Measurements from ENCODE around the gene ZNF709. TPM values are rescaled to one million over a fixed set of nuclear protein-coding genes. Genes with fewer than 3 reads are reported as not detected.
"Not testable (repeated sequence)": the region's sequence is repeated elsewhere in the genome, so short reads cannot be mapped to it uniquely, and the experiment has no call there.

The ZNF709 gene
- total RNA-seq, 4 donors from 2014 or later, result 1.8 to 4.6 (median 2.4) TPM

DNA sequence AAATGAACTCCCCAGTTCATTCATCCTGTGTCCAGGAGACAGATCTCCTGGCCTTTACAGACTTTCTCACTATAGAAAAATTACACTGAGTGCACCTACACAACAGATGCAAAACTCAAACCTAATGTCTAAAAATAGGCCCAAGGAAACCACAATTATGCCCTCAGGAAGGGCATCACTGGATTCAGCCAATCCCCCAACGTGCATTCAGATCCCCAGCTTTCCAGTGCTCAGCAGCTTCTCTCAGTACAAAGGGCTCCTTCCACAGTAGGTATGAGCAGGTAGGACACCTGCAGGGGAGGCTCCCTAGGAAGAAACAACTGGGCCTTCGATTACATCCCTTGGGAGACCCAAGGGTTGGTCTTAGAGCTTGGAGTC, 2.1 kb downstream of the ZNF709 start:
- ATAC-seq (ENCODE audit: low FRiP score) (no peak), DNase-seq (ENCODE audit: low spot score) (no peak)
- TF ChIP-seq, protein P1, sequence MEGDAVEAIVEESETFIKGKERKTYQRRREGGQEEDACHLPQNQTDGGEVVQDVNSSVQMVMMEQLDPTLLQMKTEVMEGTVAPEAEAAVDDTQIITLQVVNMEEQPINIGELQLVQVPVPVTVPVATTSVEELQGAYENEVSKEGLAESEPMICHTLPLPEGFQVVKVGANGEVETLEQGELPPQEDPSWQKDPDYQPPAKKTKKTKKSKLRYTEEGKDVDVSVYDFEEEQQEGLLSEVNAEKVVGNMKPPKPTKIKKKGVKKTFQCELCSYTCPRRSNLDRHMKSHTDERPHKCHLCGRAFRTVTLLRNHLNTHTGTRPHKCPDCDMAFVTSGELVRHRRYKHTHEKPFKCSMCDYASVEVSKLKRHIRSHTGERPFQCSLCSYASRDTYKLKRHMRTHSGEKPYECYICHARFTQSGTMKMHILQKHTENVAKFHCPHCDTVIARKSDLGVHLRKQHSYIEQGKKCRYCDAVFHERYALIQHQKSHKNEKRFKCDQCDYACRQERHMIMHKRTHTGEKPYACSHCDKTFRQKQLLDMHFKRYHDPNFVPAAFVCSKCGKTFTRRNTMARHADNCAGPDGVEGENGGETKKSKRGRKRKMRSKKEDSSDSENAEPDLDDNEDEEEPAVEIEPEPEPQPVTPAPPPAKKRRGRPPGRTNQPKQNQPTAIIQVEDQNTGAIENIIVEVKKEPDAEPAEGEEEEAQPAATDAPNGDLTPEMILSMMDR (IDR thresholded peaks at IDR 0.05), result no peak

DNA sequence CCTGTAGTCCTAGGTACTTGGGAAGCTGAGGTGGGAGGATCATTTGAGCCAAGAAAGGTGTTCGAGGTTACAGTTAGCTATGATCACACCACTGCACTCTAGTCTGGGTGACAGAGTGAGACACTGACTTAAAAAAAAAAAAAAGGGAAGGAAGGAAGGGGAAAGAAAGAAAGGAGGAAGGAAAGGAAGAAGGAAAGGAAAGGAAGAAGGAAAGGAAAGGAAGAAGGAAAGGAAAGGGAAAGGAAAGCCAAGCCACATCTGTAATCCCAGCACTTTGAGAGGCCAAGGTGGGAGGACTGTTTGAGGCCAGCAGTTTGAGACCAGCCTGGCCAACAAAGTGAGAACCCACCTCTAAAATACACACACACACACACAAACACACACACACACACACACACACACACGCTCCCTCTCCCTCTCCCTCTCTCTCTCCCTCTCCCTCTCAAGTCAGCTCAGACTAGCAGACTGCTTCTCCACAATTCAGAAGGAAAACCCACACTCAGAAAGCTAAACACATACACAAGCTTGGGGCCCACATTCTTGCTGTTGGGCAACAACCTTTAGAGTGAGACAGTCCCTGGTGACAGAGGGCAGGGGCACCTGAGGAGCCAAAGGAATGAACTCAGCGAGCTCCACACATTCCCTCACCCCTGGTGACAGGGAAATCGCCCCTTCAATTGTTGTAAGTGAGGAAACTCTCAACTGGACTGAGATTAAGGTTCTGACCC, 2.7 kb downstream of the ZNF709 start:
- TF ChIP-seq, protein P1 (IDR thresholded peaks at IDR 0.05), result no peak
- no peak for DNase-seq (ENCODE audit: low spot score)
- no peak for ATAC-seq (ENCODE audit: low FRiP score)

DNA sequence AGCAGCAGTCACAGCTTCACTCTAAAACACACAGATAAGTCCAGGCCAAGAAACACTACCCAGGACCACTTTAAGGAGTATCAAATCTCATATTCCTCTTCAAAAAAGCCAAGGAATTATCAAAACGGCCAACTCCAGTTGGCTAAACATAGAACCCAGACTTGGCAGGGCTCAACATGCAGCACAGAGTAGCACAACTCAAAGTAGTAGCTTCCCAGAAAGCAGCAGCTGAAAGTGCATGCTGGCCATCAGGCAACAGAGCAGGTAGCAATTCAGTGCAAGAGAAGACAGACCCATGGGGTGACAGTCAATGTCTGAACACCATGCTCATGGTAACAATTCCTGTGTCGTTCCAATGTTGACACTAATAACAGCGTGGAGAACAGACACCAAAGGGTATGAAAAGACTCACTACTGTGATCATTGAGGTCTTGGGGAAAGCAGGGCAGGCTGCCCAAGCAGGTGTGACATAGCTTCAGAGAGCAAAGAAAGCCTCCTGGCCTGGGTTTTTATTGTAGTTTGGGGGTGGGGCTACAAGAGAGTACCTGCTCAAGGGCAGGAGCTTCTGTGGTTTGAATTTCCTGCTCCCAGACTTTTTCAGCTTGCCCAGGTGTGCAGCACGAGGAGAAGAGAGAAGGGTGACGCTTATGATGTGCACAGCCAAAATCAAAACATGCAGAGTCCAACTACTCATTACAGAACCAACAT, 6.2 kb downstream of the ZNF709 start:
- DNase-seq (ENCODE audit: low spot score) (no peak), ATAC-seq (ENCODE audit: low FRiP score) (no peak)
- TF ChIP-seq, protein P1 (IDR thresholded peaks at IDR 0.05), result no peak

DNA sequence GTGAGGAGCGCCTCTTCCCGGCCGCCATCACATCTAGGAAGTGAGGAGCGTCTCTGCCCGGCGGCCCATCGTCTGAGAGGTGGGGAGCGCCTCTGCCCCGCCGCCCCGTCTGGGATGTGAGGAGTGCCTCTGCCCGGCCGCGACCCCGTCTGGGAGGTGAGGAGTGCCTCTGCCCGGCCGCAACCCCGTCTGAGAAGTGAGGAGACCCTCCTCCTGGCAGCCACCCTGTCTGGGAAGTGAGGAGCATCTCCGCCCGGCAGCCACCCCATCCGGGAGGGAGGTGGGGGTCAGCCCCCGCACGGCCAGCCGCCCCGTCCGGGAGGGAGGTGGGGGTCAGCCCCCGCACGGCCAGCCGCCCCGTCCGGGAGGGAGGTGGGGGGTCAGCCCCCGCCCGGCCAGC, 17.0 kb downstream of the ZNF709 start:
- not testable (repeated sequence) for ATAC-seq (ENCODE audit: low FRiP score); DNase-seq (ENCODE audit: low spot score)

DNA sequence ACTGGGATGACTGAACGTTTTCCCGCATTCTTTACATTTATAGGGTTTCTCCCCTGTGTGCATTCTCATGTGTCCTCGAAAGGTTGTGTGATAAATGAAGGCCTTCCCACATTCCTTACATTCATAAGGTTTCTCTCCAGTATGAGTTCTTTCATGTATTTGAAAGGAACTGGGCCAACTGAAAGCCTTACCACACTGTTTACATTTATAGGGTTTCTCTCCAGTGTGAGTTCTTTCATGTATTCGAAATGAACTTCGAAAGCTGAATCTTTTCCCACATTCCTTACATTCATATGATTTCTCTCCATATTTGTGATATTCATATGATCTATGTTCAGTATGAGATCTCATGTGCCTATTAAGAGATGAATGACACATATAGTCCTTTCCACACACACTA, 19.4 kb downstream of the ZNF709 start:
- TF ChIP-seq, protein P1 (IDR thresholded peaks at IDR 0.05), result no peak
- no peak for ATAC-seq (ENCODE audit: low FRiP score)
- no peak for DNase-seq (ENCODE audit: low spot score)

DNA sequence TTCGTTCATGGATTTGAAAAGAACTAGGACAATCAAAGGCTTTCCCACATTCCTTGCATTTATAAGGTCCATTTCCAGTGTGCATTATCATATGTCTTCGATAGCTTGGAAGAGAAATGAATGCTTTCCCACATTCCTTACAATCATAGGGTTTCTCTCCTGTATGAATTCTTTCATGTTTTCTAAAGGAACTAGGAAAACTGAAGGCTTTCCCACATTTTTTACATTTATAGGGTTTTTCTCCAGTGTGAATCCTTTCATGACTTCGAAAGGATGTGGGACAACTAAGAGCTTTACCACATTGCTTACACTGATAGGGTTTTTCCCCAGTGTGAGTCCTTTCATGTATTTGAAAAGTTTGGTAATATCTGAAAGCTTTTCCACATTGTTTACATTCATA, 19.8 kb downstream of the ZNF709 start:
- TF ChIP-seq, protein P1 (IDR thresholded peaks at IDR 0.05), result no peak
- DNase-seq (ENCODE audit: low spot score) (no peak), ATAC-seq (ENCODE audit: low FRiP score) (no peak)

DNA sequence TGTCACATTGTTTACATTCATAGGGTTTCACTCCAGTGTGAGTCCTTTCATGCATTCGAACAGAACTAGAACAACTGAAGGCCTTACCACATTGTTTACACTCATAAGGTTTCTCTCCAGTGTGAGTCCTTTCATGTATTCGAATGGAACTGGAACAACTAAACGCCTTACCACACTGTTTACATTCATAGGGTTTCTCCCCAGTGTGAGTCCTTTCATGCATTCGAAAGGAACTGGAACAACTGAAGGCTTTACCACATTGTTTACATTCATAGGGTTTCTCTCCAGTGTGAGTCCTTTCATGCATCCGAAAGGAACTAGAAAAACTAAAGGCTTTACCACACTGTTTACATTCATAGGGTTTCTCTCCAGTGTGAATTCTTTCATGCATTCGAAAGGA, 20.5 kb downstream of the ZNF709 start:
- ATAC-seq (ENCODE audit: low FRiP score); DNase-seq (ENCODE audit: low spot score): not testable (repeated sequence)

DNA sequence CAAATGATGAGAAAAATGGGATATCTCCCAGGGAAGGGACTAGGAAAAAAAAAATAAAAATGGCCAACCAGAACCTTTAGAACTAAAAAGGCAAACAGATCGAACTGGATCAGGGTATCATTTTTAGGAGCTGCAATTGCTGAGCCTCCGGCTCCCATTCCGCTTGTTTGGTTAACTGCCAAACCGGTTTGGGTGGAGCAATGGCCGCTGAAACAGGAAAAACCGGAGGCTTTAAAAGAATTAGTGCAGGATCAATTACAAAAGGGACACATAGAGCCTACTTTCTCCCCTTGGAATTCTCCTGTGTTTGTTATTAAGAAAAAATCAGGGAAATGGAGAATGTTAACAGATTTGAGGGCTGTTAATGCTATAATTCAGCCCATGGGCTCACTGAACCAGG, 31.1 kb downstream of the ZNF709 start:
- DNase-seq (ENCODE audit: low spot score), result no peak
- ATAC-seq (ENCODE audit: low FRiP score), result no peak

More for the DNA sequence above, 31.1 kb downstream of the ZNF709 start:
- TF ChIP-seq, protein P1 (IDR thresholded peaks at IDR 0.05), result no peak
